Loucy (cell line): Measurements from ENCODE around the gene SIK3.

Experiments
- EZH2phosphoT487 ChIP-seq: fragments of 200-600 bp; IDR thresholded peaks from 2 replicates; pipeline ENCODE4 v1.6.1; 2018; ENCODE audit warnings: antibody characterized with exemption, mild to moderate bottlenecking, moderate library complexity, borderline replicate concordance
- TF ChIP-seq, protein P1 (sequence below): fragments of 200-600 bp; sonication (generic); conservative IDR thresholded peaks from 2 replicates; pipeline ENCODE4 v1.5.1; 2014; ENCODE audit warnings: mild to moderate bottlenecking, antibody characterized with exemption, low read length

DNA sequence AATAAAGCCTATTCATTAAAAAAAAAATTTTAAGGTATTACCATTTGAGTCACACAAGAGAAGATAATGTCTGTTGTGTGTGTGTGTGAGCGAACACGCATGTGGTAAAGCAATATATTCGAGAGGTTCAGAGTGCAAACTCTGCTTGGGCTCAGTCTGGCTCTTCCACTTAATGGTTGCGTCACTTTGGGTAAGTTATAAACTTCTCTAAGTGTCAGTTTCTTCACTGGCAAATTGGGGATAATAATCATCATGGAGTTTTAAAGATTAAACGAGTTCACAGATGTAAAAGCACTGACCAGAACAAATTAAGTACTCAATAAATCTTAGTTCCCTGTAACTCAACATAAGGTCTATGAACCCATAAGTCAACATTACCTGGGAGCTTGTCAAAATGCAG is 37.0 kb downstream of the SIK3 start:
- TF ChIP-seq, protein P1, sequence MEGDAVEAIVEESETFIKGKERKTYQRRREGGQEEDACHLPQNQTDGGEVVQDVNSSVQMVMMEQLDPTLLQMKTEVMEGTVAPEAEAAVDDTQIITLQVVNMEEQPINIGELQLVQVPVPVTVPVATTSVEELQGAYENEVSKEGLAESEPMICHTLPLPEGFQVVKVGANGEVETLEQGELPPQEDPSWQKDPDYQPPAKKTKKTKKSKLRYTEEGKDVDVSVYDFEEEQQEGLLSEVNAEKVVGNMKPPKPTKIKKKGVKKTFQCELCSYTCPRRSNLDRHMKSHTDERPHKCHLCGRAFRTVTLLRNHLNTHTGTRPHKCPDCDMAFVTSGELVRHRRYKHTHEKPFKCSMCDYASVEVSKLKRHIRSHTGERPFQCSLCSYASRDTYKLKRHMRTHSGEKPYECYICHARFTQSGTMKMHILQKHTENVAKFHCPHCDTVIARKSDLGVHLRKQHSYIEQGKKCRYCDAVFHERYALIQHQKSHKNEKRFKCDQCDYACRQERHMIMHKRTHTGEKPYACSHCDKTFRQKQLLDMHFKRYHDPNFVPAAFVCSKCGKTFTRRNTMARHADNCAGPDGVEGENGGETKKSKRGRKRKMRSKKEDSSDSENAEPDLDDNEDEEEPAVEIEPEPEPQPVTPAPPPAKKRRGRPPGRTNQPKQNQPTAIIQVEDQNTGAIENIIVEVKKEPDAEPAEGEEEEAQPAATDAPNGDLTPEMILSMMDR = no peak
- no peak for TF ChIP-seq EZH2phosphoT487
